Embryonic facial prominence (tissue), 1 donor: ENCODE measurements around the gene FOXO1.
A peak's percentile ranks its signal among the peaks of the same experiment; 100 is the strongest.
"Not testable (repeated sequence)": the region's sequence is repeated elsewhere in the genome, so short reads cannot be mapped to it uniquely, and the experiment has no call there.

Experiments
- DNase-seq: peaks from one replicate; pipeline ENCODE4 v3.0.0-alpha.2; 2016; ENCODE audit errors: extremely low spot score

The FOXO1 gene

GRCh38 chr13:40666045-40666932, at the start of gene FOXO1:
Gene FOXO1 (minus strand): TSS chr13:40666641. CDS start chr13:40666212, 429 bp downstream.
- peak; percentile 58 for DNase-seq

DNA sequence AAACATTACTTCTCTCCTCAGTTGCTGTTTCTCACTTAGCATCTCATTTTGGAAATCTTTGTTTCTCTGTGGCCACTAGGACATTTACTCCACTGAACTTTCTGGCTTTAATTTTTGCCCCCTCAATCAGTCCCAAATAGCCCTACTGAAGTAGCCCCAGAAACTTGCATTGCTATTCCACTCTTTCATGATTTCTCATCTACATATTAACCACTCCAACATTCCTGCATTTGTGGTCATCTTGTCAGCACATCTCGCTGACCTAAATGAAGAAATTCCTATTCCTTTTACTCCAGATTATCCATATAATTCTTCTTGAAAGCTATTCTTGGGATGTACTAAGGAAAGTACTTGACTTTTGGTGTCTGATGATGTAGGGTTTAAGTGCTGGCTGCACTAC, 48.0 kb upstream of the FOXO1 start:
- not testable (repeated sequence) for DNase-seq

GRCh38 chr13:40706439-40706838, 40.0 kb upstream of the FOXO1 start:
- no peak for DNase-seq

DNA sequence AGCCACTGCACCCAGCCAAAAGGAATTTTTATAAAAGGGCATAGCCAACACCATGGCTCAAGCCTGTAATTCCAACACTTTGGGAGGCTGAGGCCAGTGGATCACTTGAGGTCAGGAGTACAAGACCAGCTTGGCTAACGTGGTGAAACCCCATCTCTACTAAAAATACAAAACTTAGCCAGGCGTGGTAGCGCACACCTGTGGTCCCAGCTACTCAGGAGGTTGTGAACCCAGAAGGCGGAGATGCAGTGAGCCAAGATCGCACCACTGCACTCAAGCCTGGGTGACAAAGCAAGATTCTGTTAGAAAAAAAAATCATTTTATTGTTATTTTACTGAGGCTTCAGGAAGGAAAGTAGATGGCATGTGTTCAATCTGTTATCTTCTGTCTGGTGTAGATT, 31.3 kb upstream of the FOXO1 start:
- no peak for DNase-seq

- DNase-seq = no peak
Measured at GRCh38 chr13:40694426-40694825, 28.0 kb upstream of the FOXO1 start.

DNA sequence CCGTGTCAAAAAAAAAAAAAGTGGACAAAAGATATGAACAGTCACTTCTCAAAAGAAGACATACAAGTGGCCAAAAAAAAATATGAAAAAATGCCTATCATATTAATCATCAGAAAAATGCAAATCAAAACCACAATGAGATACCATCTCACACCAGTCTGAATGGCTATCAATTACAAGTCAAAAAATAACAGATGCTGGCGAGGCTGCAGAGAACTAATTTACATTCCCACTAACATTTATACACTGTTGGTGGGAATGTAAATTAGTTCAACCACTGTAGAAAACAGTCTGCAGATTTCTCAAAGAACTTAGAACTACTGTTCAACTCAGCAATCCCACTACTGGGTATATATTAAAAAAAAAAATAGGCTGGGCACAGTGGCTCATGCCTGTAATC, 26.5 kb upstream of the FOXO1 start:
- DNase-seq = no peak

GRCh38 chr13:40688781-40689180, 22.3 kb upstream of the FOXO1 start:
- no peak for DNase-seq

DNA sequence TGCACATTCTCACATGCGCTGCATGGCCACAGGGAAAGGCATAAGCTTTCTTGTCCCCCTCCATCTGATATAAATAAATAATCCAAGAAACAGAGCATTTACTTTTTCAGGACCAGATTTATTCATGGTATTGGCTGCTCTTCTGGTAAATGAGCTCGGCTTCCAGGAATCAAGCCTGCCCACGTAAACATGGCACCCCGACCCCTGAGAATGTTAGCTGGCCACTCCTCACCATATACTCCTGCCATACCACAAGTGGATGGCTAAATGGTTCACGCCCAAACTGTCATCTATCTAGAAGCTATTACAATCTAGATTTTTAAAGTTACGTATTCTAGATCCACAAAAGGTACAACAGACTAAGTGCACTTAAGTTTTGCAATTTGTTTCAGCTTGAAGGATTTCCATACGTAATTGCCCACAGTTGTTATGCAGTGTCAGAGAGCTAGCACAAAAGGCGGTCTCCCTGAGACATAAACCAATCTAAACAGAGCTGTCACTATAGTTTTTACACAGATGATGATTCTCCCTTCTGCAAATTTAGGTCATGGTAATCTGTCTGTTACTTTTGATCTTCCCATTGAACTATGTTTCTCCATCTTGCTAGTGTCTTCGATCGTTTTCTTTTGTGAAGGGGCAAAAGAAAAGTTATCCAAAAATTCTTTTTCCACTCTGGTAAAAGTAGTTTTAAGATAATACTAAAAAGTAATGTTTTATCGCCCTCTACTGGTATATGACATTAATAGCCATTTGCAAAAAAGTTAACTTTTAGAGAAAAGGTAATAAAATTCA, 16.2 kb upstream of the FOXO1 start:
- peak; percentile 63 for DNase-seq

- DNase-seq = no peak
Measured at GRCh38 chr13:40681341-40682146, 15.1 kb upstream of the FOXO1 start.

- DNase-seq = no peak
Measured at GRCh38 chr13:40680659-40681323, 14.3 kb upstream of the FOXO1 start.

GRCh38 chr13:40679480-40679985, 13.1 kb upstream of the FOXO1 start:
- DNase-seq = no peak

- DNase-seq = no peak
Measured at GRCh38 chr13:40677064-40677463, 10.6 kb upstream of the FOXO1 start.

DNA sequence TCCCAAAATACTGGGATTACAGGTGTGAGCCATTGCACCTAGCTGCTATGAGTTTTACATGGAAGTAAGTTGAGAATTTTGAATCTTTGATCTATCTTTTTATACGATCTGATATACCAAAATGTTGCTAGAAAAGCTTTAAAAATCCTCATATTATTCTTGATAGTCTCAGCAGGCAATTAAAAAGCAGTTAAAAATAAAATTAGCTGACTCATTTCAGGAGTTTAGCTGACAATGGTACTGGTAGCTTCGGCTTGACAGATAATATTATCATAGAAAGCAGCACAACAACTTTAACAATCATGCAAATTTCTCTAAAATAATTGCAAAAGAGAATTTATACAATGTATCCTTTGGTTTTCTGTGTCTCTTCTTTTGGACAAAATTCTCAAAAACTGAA, 9.6 kb upstream of the FOXO1 start:
- DNase-seq = no peak

DNA sequence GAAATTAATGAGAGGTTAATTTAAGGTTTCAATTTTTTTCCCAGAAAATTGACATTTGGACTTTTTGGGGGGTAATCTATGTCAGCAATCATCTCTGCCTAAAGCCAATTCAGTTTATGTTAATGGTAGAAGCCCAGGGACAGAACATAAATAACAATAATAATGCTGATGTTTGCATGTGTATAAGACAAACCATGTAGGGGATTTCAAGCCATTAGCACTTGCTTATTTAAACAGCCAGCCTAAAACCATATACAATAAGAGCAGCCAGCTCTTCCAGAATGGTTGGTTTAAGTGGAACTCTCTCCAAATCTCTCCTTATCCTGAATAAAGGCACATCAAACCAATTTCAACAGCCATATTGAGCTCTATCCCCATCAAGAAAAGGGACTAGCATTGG, 7.0 kb upstream of the FOXO1 start:
- no peak for DNase-seq

DNA sequence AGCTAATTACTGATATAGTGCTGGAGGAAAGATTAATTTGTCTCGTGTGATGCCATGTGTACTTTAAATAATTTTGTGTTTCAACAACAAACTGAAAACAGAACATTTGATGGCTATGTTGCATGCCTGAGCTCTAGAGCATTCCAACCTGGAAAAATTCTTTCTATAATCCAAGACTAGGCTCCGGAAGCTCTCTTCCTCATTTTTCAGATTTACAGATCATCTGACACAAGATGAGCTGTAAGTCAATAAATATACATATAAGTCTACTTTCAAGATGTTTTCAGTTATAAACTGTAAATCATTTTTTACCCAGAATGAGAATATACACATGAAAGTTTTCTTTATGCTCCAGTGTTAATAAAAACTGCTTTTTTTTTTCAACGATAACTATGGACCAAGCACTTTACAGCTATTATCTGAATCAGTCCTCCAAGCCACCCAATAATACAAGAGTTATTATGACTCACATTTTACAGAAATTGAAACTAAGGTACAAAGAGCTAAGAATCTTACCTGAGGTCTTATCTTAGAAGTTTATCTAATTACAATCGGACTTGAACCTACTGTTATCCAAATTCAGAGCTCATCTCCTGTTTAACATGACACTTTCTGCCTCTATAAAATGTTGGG, 6.4 kb upstream of the FOXO1 start:
- DNase-seq = no peak

DNA sequence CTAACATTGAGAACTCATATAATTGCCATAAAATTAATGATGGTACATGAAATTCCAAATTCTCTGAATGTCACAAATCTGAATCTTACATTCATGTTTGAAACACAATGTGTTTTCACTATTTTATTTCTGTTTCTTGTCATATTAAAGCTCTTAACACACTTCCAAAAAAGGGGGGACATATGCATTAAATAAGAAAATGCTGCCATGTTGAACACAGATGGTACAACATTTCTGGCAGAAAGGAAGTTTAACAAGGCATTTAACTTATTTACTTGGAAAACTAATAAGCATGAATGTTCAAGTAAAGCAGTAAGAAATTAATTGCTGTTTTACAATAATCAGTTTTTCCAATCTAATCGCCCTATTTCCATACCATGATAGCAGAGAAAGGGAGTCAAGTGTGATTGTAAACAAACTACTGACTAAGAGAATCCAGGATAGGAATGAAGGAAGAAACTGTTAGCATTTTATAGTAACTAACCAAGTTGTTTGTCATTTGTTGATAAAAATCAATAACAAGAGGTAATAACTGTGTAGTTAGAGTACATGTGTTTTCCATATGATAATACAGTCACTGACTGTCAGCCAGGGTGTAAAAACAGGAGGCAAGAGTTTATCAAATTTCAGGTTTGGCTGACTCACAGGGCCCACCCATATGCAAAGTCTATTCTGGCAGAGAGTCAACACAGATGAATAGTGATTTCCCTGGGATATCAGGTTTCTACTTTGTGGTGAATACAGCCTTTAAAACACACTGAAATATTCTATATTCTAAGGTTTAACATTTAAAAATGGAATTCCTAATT, 5.7 kb upstream of the FOXO1 start:
- peak; percentile 52 for DNase-seq

- no peak for DNase-seq
Measured at GRCh38 chr13:40670307-40670706, 3.9 kb upstream of the FOXO1 start.

DNA sequence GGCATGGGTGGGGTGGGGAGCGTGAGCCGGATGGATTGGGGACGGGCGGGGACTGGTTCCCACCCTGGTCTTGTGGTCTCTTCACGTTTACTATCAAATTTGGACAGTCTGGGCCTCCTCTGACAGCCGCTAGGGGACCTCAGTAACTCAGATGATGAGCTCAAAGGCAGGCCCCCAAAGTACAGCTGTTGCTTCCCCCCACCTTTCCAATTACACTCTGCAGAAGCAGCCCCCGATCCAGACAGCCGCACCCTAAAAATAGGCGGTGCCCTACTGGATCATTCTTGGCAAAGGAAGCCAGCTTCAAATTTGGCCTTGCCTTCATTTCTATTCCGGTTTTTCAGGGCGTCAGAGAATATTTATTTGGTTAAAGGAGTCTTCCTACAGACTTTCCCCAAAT, 1.9 kb upstream of the FOXO1 start:
- no peak for DNase-seq

DNA sequence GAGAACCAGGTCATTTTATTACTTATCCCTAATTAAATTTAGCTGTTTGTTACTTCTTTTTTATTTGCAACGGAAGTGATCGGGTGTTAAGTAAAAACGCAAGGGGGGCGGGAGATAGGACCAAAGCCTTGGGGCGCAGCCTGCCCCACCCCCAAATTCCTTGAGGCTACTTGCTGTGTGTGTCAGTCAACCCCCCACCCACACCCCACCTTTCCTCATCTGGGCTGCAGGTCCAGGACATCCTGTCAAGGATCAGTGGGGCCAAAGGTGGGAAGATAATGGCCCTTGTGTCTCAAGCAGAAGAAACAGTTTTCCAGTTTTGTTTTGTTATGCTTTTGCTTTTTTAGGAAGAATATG, 1.2 kb upstream of the FOXO1 start:
- no peak for DNase-seq
